HG03135 (cell line): ENCODE data around the gene TAF4.
"Not testable (repeated sequence)": the region's sequence is repeated elsewhere in the genome, so short reads cannot be mapped to it uniquely, and the experiment has no call there.

Experiments
- ATAC-seq: cut with Tn5 transposase; IDR thresholded peaks from one replicate; pipeline ENCODE4 v1.9.1; 2021; ENCODE audit warnings: mild to moderate bottlenecking, moderate library complexity; ENCODE audit not compliant: unreplicated experiment

TAF4 gene, protein sequence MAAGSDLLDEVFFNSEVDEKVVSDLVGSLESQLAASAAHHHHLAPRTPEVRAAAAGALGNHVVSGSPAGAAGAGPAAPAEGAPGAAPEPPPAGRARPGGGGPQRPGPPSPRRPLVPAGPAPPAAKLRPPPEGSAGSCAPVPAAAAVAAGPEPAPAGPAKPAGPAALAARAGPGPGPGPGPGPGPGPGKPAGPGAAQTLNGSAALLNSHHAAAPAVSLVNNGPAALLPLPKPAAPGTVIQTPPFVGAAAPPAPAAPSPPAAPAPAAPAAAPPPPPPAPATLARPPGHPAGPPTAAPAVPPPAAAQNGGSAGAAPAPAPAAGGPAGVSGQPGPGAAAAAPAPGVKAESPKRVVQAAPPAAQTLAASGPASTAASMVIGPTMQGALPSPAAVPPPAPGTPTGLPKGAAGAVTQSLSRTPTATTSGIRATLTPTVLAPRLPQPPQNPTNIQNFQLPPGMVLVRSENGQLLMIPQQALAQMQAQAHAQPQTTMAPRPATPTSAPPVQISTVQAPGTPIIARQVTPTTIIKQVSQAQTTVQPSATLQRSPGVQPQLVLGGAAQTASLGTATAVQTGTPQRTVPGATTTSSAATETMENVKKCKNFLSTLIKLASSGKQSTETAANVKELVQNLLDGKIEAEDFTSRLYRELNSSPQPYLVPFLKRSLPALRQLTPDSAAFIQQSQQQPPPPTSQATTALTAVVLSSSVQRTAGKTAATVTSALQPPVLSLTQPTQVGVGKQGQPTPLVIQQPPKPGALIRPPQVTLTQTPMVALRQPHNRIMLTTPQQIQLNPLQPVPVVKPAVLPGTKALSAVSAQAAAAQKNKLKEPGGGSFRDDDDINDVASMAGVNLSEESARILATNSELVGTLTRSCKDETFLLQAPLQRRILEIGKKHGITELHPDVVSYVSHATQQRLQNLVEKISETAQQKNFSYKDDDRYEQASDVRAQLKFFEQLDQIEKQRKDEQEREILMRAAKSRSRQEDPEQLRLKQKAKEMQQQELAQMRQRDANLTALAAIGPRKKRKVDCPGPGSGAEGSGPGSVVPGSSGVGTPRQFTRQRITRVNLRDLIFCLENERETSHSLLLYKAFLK

DNA sequence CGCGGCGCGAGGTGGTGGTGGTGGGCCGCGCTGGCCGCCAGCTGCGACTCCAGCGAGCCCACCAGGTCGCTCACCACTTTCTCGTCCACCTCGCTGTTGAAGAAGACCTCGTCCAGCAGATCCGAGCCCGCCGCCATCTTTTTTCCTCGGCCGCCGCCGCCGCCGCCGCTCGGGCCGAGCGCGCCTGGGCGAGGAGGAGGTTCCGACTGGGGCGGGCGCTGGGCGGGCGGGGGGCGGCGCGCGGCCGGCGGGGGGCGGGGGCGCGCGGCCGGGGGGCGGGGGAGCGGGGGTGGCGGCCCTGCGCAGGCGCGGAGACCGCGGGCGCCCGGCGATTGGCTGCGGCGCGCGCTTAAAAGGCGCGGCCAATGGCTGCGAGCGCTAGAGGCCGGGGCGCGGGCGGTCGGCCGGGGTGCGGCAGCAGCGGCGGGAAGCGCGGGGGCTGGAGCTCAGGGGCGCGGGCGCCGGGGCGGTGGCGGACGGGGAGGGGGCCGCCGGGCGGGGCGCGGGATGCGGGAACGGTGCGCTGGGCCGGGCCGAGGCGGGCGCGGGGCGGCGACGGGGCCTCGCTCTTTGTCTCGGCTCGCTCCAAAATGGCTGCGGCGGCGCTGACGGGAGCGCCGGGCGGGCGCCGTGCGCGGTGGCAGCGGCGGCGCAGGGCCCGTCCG is at the start of gene TAF4:
TAF4 (minus strand) TSS at position 208 of the 665 bp plus-strand sequence; CDS start at position 137, 71 bp downstream.
- peak; percentile 71 for ATAC-seq

GRCh38 chr20:62114894-62115293 is 49.2 kb upstream of the TAF4 start:
- ATAC-seq, result no peak

DNA sequence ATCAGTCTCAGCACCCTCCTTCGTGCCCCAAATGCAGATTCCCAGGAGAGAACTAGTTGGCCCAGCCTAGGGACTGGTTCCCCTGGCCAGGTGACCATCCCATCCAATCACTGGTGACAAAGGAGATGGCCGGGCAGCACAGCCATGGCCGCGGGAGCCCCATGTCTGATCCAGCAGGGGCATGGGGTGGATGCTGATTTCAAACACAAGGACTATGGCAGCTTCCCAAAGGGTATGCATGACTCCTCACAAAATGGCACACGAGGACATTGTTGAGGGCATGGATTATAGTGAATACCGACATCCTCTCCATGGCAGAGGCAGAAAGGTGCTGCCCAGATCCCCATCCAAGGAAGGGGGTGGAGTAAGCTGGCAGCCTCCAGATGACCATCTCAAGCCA is 46.7 kb upstream of the TAF4 start:
- ATAC-seq, result no peak

DNA sequence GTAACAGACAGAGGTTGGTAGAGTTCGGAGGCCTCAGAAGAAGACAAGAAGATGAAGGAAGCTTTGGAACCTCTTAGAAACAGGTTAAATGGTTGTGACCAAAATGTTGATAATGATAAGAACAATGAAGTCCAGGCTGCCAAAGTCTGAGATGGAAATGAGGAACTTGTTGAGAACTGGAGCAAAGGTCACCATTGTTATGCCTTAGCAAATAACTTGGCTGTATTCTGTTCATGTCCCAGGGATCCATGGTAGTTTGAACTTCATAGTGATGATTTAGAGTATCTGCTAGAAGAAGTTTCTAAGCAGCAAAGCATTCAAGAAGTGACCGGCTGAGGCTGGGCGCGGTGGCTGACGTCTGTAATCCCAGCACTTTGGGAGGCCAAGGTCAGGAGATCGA is 45.5 kb upstream of the TAF4 start:
- ATAC-seq, result no peak

- no peak for ATAC-seq
These were observed 39.9 kb upstream of the TAF4 start for GRCh38 chr20:62105592-62105991.

- no peak for ATAC-seq
These were observed 39.2 kb upstream of the TAF4 start for GRCh38 chr20:62104791-62105345.

DNA sequence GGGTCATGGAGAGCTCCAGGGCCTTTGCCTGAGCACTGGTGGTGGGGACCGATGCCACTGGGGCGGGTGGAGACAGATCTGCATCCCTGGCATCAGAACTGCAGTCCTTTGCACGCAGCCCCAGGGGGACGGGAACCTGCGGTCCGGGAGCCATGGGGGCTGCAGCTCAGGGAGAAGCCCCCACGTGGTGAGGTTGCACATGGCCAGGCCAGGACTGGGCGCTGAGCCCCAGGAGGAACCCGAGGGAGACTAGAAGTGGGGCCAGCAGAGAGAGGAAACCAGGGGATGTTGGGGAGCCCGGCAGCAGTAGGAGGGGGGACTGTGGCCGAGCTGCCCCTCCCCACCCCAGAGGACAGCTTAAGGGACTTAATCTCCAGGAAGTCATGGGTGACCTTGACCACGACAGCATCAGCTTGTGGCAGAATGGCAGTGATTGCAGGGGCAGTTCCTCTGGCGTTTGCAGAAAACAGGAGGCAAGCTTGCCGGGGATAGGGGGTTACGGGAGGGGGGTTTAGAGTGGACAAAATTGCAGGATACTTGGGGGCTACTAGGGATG is 38.6 kb upstream of the TAF4 start:
- no peak for ATAC-seq

- ATAC-seq, result no peak
These were observed 38.0 kb upstream of the TAF4 start for GRCh38 chr20:62103508-62104233.

DNA sequence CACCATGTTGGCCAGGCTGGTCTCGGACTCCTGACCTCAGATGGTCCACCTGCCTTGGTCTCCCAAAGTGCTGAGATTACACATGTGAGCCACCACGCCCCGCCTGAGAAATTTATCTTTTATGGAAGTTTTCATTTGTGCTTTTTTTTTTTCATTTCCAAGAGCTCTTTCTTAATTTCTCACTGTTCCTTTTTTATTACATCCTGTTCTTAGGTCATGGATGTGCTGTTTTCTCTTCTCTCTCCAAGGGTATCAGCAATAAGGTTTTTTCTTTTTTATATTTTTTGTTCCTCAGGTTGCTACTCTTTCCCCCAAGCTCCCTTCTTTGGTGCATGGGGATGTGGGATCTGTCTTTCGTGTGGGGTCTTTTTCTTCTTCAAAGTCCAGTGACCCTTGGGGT is 35.4 kb upstream of the TAF4 start:
- no peak for ATAC-seq

DNA sequence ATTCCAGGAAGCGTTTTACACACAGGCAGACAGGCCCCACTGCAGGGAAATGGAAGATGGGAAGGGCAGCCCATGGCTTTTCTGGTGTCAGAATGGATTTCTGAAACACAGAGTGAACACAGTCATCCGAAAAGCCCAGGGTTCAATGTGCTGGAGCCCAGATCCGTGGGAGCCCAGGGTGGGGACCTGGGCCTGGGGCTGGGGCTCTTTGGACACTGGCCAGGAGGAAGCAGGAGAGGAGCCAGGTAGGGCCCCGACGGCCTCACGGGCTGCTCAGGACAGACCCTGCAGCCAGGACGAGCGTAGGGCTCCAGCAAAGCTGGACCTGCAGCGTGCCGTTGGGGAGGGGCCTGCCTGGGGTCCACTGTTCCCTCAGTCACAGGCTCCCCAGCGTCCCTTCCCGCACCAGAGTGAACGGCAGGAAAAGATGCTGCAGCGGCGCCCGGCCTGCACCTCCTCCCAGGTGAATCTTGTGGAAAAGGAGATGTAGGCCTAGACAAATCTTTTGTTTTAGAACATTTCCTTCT is 32.3 kb upstream of the TAF4 start:
- no peak for ATAC-seq

DNA sequence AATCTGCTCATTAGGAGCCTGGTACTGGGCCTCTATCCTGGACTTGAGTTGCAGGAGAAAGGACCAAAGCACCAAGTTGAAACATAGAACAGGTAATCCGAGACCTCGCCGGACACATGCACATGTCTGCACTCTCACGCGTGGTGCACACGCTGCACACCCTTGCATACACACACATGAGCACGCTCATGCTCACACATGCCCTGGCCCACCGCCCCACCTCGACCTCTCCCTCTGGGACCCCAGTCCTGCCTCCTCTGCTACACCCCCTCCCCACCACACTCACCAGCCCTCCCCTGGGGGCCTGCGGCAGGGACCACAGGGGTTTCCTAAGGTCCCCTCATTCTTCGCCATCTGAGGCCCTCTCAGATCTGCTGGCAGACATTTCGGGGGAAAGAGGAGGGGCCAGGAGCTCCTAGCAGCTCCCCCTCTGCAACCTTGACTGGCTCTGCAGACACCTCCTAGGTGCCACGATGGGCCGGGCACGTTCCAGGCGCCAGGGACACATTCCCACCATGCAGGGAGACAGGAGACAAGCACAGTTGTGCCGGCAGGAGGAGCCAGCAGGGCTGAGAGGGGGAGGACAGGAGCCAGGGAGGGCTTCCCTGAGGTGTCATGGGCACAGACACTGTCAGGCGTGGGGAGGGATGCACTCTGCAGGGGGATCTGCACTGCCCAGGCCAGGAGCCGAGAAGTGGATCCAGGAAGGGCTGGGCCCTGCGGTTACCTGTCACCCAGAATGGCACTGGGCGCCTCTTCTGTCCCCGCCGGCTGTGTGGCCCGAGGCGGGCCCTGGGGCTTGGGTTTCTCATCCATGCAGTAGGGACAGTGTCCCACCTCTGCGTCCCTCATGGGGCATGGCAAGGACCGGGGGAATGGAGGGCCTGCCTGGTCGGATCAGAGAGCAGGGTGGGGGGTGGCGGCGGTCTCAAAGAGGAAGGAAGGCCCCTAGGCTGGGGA is 31.0 kb upstream of the TAF4 start:
- ATAC-seq, result no peak

- no peak for ATAC-seq
These were observed 23.7 kb upstream of the TAF4 start for GRCh38 chr20:62089393-62089792.

DNA sequence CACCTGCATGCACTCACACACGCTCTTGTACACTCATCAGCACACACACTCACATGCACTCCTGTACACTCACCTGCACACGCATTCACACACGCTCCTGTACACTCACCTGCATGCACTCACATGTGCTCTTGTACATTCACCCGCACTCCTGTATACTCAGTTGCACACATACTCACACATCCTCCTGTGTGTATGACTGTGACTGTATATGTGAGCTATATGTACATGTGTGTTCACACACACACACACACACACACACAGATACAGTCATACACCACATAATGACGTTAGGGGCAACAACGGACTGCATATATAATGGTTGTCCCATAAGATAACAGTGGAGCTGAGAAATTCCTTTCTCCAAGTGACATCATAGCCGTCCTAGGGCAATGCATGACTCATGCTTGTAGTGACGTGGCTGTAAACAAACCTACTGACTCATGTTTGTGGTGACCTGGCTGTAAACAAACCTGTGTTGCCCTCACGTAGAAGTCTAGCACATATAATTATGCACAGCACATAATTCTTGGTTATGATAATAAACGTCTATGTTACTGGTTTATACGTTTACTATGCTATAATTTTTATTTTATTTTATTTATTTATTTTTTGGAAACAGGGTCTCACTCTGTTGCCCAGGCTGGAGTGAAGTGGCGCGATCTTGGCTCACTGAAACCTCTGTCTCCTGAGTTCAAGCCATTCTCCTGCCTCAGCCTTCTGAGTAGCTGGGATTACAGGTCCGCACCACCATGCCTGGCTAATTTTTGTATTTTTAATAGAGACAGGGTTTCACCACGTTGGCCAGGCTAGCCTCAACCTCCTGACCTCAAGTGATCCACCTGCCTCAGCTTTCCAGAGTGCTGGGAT is 22.8 kb upstream of the TAF4 start:
- ATAC-seq, result no peak

GRCh38 chr20:62087632-62088031 is 22.0 kb upstream of the TAF4 start:
- no peak for ATAC-seq

- no peak for ATAC-seq
These were observed 21.5 kb upstream of the TAF4 start for GRCh38 chr20:62087227-62087626.

DNA sequence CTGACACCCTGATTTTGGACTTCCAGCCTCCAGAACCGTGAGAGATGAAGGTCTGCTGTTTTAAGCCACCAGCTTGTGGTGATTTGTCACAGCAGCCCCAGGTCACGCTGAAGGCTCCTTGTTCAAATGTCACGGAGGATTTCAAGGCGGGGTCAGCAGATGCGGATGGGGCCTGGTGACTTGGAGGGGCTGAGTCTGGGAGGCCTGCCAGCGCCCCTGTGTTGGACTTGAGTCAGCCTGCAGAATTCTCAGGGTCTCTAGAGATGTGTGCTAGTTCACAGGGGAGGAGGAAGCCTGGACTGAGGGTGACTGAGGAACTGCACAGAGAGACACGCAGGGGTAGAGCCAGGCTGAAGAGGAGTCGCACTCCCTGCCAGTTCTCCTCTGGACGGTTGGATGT is 19.5 kb upstream of the TAF4 start:
- ATAC-seq, result no peak

DNA sequence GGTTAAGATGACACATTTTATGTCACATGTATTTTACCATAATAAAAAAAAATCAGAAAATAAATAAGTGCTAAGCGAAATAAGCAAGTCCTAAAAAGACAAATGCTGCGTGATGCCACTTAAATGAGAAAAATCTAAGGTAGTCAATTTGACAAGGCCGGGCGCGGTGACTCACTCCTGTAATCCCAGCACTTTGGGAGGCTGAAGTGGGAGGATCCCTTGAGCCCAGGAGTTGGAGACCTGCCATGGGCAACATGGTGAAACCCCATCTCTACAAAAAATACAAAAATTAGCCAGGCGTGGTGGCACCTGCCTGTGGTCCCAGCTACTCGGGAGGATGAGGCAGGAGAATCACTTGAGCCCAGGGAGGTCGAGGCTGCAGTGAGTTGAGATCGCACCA is 18.5 kb upstream of the TAF4 start:
- ATAC-seq, result not testable (repeated sequence)
